ENCODE data around the gene EIF4H.

EIF4H gene

DNA sequence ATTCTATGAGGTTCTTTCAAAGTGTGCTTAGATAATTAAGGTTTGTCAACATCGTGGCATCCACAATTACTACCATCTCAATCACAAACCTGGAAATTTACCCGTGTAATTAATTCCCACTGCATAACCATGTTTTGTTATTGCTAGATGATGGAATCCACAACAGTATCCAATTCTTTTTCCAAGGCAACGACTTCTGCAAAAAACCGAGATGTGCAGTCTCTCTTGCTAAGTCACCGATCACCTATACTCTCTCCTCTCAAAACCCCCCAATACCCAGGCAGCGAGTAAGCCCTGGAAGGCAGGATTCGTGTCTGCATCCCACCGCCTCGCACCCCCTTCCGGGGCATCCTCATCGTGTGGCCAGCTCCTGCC lies 678 bp upstream of the EIF4H start:
- H3K4me3 ChIP-seq (replicated peaks; ENCODE audit: insufficient read depth, low read length) = peak overlapping the region; percentile 77
- TF ChIP-seq POLR2AphosphoS5 (IDR thresholded peaks at IDR 0.05; ENCODE audit: low read depth) (no peak), GABPA (IDR thresholded peaks at IDR 0.05; ENCODE audit: low read depth) (no peak), SPI1 (IDR thresholded peaks at IDR 0.05; ENCODE audit: borderline replicate concordance, low read depth) (no peak)
- TF ChIP-seq, protein P1, sequence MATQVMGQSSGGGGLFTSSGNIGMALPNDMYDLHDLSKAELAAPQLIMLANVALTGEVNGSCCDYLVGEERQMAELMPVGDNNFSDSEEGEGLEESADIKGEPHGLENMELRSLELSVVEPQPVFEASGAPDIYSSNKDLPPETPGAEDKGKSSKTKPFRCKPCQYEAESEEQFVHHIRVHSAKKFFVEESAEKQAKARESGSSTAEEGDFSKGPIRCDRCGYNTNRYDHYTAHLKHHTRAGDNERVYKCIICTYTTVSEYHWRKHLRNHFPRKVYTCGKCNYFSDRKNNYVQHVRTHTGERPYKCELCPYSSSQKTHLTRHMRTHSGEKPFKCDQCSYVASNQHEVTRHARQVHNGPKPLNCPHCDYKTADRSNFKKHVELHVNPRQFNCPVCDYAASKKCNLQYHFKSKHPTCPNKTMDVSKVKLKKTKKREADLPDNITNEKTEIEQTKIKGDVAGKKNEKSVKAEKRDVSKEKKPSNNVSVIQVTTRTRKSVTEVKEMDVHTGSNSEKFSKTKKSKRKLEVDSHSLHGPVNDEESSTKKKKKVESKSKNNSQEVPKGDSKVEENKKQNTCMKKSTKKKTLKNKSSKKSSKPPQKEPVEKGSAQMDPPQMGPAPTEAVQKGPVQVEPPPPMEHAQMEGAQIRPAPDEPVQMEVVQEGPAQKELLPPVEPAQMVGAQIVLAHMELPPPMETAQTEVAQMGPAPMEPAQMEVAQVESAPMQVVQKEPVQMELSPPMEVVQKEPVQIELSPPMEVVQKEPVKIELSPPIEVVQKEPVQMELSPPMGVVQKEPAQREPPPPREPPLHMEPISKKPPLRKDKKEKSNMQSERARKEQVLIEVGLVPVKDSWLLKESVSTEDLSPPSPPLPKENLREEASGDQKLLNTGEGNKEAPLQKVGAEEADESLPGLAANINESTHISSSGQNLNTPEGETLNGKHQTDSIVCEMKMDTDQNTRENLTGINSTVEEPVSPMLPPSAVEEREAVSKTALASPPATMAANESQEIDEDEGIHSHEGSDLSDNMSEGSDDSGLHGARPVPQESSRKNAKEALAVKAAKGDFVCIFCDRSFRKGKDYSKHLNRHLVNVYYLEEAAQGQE (IDR thresholded peaks at IDR 0.05; ENCODE audit: insufficient replicate concordance, low read depth) = no peak
- TF ChIP-seq, protein P2, sequence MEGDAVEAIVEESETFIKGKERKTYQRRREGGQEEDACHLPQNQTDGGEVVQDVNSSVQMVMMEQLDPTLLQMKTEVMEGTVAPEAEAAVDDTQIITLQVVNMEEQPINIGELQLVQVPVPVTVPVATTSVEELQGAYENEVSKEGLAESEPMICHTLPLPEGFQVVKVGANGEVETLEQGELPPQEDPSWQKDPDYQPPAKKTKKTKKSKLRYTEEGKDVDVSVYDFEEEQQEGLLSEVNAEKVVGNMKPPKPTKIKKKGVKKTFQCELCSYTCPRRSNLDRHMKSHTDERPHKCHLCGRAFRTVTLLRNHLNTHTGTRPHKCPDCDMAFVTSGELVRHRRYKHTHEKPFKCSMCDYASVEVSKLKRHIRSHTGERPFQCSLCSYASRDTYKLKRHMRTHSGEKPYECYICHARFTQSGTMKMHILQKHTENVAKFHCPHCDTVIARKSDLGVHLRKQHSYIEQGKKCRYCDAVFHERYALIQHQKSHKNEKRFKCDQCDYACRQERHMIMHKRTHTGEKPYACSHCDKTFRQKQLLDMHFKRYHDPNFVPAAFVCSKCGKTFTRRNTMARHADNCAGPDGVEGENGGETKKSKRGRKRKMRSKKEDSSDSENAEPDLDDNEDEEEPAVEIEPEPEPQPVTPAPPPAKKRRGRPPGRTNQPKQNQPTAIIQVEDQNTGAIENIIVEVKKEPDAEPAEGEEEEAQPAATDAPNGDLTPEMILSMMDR (IDR thresholded peaks at IDR 0.05; ENCODE audit: insufficient read depth, low read length) = no peak
- DNase-seq (ENCODE audit: low read depth in 1 of 2, low spot score in 1 of 2) = no peak
- H3K27ac ChIP-seq (replicated peaks) = peak overlapping the region; percentile 92
- H3K27me3 ChIP-seq (ENCODE audit: insufficient read depth, poor library complexity, severe bottlenecking) = no peaks in the 10 kb centered on the region

DNA sequence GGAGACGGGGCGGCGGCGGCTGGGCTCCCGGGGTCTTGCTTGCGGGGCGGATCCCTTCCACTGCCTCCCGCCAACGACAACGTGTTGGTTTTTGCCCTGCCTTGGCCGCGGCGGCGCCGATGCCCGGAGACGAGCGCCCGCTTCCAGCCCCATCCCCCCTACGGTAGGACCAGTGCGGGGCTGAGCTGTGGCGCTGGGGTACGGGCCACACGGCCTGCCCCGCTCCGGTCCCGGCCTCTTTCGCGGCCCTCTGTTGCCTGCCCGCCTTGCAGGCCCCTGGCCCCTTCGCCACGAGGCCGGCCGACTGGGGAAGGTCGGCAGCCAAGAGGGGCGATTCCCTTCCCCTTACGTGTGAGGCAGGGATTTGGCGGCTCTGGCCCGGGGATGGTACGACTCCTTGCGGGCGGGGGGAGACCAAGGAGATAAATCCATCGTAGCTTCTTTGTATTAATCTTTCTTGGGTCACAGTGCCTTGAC lies 488 bp downstream of the EIF4H start:
- Histone ChIP-seq H3K27ac (replicated peaks) (peak overlapping the region; percentile 92), H3K4me3 (replicated peaks; ENCODE audit: insufficient read depth, low read length) (peak overlapping the region; percentile 93), H3K27me3 (ENCODE audit: insufficient read depth, poor library complexity, severe bottlenecking) (no peaks in the 10 kb centered on the region)
- DNase-seq (ENCODE audit: low read depth in 1 of 2, low spot score in 1 of 2) = peak; percentile 37 to 38
- no peak for TF ChIP-seq SPI1 (IDR thresholded peaks at IDR 0.05; ENCODE audit: borderline replicate concordance, low read depth)
- TF ChIP-seq, protein P2 (IDR thresholded peaks at IDR 0.05; ENCODE audit: insufficient read depth, low read length) = no peak
- no peak for TF ChIP-seq GABPA (IDR thresholded peaks at IDR 0.05; ENCODE audit: low read depth)
- TF ChIP-seq, protein P1 (IDR thresholded peaks at IDR 0.05; ENCODE audit: insufficient replicate concordance, low read depth) = no peak

DNA sequence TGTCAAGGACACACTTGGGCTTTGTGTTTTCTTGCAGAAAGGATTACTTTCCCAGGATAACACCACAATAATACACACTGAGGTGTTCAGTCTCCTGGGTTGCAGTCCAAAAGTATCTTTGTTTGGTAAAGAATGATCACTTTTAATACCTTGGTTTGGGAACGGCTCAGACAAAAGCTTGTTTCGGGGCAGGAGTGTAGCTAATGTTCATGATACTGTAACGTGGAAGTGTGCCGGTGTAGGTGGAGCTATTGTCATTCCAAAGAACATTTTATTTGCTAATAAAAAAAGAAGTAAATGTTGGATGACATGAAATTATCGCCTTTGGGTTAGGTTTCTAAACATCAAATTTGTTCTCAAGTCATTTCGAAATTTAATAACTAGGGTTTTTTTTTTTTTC lies 1.2 kb downstream of the EIF4H start:
- Histone ChIP-seq H3K27me3 (ENCODE audit: insufficient read depth, poor library complexity, severe bottlenecking) (no peaks in the 10 kb centered on the region), H3K27ac (replicated peaks) (peak overlapping the region; percentile 92), H3K4me3 (replicated peaks; ENCODE audit: insufficient read depth, low read length) (peak overlapping the region; percentile 93)
- TF ChIP-seq SPI1 (IDR thresholded peaks at IDR 0.05; ENCODE audit: borderline replicate concordance, low read depth) (no peak), GABPA (IDR thresholded peaks at IDR 0.05; ENCODE audit: low read depth) (no peak), POLR2AphosphoS5 (IDR thresholded peaks at IDR 0.05; ENCODE audit: low read depth) (no peak)
- TF ChIP-seq, protein P1 (IDR thresholded peaks at IDR 0.05; ENCODE audit: insufficient replicate concordance, low read depth) = no peak
- TF ChIP-seq, protein P2 (IDR thresholded peaks at IDR 0.05; ENCODE audit: insufficient read depth, low read length) = no peak
- DNase-seq (ENCODE audit: low read depth in 1 of 2, low spot score in 1 of 2) = no peak

Measured in HL-60 (cell line).